ENCODE data around the gene SCNN1A. TPM values are rescaled to one million over a fixed set of nuclear protein-coding genes. Genes with fewer than 3 reads are reported as not detected.

SCNN1A gene
- total and polyA plus RNA-seq, 2 donors: 5.7 to 10.4 TPM

DNA sequence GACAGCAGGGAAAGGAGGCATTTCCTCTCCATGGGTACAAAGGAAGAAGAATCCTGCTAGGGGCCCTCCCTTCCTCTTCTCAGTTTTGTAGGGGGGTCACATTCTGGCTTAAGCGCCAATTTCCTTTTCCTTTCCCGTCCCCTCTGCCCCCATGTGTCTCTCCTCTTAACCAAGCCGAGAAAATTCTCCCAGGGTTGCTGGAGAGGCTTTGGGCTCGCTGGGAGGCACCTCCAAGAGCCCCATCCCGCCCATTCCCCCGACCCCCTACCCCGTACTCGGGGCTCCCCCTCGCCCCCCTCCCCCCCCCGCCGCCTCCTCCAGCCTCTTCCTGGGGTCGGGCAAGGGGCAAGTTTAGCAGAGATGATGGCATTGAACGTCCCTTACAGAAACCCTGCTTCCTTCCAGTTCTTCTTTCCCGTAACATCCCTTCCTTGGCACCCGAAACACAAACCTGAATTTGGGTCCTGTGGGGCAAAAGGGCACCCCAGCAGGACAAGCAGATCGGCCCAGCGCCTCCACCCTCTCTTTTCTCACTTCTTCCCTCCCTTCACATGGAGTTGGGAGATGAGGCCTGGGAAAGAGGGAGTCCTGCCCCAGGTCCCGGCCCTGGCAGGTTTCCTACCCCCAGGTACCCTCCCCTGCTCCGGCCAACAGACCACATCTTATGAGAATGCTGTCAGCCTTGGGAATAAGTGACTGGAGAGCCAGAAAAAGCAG lies 51.2 kb downstream of the SCNN1A start:
- no peaks in the 10 kb centered on the region for H3K4me1 ChIP-seq (ENCODE audit: insufficient read depth)
- DNase-seq (ENCODE audit: extremely low spot score): no peak
- 44% methylated on average over 19 of the region's 19 CpGs for WGBS
- peak overlapping the region; percentile 62 for H3K27ac ChIP-seq (ENCODE audit: low read depth)
- H3K36me3 ChIP-seq (ENCODE audit: insufficient read depth): no peaks in the 10 kb centered on the region
- no peak overlapping the region for H3K4me3 ChIP-seq (ENCODE audit: low read depth, low read length)

DNA sequence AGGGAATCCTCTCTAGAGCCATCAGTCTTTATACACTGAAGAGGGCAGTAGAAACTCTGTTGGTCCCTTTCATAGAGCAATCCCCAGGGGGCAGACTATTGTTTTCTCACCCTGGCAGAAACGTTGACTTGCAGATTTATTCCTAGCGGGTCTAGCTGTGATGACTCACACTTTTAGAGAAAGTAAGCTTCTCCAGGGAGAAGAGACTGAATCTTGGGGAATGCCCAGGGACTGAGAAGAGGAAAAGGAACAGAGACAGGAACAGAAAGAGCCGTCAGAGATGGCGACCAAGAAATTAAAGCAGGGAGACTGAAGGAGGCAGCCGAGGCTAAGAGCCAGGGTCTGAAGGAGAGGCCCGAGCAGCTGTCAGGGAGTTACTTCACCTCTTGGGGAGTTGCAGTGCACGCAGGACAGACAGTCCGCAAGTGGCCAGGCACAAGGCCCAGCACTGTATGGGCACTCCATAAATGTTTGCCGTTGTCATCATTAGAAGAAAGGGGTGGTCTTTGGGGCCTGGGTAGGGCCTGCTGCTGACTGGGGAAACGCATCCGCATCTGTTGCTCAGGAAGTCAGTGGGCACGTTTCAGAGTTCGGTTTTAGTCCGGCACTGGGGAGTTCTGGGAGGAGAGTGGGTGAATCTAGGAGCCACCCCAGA lies 51.9 kb downstream of the SCNN1A start:
- peak overlapping the region; percentile 11 for H3K4me3 ChIP-seq (ENCODE audit: low read depth, low read length)
- no peaks in the 10 kb centered on the region for H3K4me1 ChIP-seq (ENCODE audit: insufficient read depth)
- no peaks in the 10 kb centered on the region for H3K36me3 ChIP-seq (ENCODE audit: insufficient read depth)
- peak overlapping the region; percentile 62 for H3K27ac ChIP-seq (ENCODE audit: low read depth)
- 11% methylated on average over 14 of the region's 14 CpGs for WGBS
- DNase-seq (ENCODE audit: extremely low spot score): no peak

GRCh38 chr12:6322969-6323339 lies 52.4 kb downstream of the SCNN1A start:
- WGBS: 41% methylated on average over 2 of the region's 2 CpGs

DNA sequence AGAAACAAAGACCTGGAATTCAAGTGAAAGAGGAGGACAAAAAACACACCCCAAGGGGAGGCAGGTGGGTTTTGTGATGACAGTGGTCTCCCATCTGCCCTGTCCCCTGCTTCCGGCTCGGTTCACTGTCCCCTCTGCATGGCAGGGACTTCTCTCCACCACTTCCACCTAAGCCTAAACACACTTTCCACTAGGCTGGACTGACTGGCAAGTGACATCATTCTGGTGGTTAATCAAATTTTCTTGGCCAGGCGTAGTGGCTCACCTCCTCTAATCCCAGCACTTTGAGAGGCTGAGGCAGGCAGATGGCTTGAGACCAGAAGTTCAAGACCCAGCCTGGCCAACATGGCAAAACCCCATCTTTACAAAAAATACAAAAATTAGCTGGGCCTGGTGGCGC lies 53.0 kb downstream of the SCNN1A start:
- no peaks in the 10 kb centered on the region for H3K36me3 ChIP-seq (ENCODE audit: insufficient read depth)
- H3K4me1 ChIP-seq (ENCODE audit: insufficient read depth): no peaks in the 10 kb centered on the region
- DNase-seq (ENCODE audit: extremely low spot score): no peak
- H3K4me3 ChIP-seq (ENCODE audit: low read depth, low read length): no peak overlapping the region
- 88% methylated on average over 4 of the region's 4 CpGs for WGBS
- H3K27ac ChIP-seq (ENCODE audit: low read depth): no peak overlapping the region

More at GRCh38 chr12:6322969-6323339, 52.4 kb downstream of the SCNN1A start:
- Histone ChIP-seq H3K4me1 (ENCODE audit: insufficient read depth) (no peaks in the 10 kb centered on the region), H3K27ac (ENCODE audit: low read depth) (peak overlapping the region; percentile 29), H3K36me3 (ENCODE audit: insufficient read depth) (no peaks in the 10 kb centered on the region), H3K4me3 (ENCODE audit: low read depth, low read length) (no peak overlapping the region)
- DNase-seq (ENCODE audit: extremely low spot score): no peak

DNA sequence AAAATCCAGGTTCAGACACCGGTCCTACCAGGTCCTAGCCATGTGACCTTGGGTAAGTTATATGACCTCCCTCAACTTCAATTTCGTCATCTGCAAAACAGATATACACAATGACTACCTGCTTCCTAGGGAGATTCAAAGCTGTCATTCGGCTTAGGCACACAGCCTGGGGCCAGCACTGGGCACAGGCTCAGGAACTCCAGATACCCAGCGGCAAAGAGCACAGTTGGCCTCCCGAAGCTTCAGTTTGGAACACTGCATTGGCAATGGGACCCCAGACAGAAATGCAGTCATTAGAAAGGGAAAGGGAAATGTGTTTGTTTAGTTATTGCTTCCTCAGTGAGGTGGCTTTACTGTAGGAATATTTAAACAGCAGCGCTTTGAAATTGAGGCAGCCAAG lies 53.5 kb downstream of the SCNN1A start:
- Histone ChIP-seq H3K27ac (ENCODE audit: low read depth) (peak overlapping the region; percentile 14), H3K4me1 (ENCODE audit: insufficient read depth) (no peaks in the 10 kb centered on the region)
- WGBS: 85% methylated on average over 6 of the region's 6 CpGs

DNA sequence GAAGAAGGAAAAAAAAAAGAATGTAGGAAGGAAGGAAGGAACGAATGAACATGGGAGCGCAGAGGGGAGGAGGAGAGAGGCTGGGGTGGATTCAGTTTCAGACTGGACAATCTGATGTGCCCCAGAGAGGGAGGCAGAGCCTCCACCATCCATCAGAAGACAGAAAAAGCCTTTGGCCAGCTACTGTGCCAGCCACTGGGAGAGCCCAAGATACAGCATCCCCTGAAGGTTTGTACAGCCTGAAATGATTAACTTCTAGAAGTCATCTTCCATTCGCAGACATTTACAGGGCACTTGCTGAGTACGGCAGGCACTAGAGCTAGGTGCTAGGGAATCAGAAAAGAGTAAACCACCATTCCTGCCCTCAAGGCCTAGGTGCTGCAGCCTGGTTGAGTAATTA lies 55.9 kb downstream of the SCNN1A start:
- no peak for DNase-seq (ENCODE audit: extremely low spot score)
- WGBS: 91% methylated on average over 4 of the region's 4 CpGs
- no peaks in the 10 kb centered on the region for H3K4me1 ChIP-seq (ENCODE audit: insufficient read depth)
- H3K4me3 ChIP-seq (ENCODE audit: low read depth, low read length): no peak overlapping the region
- no peaks in the 10 kb centered on the region for H3K36me3 ChIP-seq (ENCODE audit: insufficient read depth)
- H3K27ac ChIP-seq (ENCODE audit: low read depth): no peak overlapping the region

More for the DNA sequence above, 53.5 kb downstream of the SCNN1A start:
- DNase-seq (ENCODE audit: extremely low spot score): no peak
- Histone ChIP-seq H3K4me3 (ENCODE audit: low read depth, low read length) (no peak overlapping the region), H3K36me3 (ENCODE audit: insufficient read depth) (no peaks in the 10 kb centered on the region)

DNA sequence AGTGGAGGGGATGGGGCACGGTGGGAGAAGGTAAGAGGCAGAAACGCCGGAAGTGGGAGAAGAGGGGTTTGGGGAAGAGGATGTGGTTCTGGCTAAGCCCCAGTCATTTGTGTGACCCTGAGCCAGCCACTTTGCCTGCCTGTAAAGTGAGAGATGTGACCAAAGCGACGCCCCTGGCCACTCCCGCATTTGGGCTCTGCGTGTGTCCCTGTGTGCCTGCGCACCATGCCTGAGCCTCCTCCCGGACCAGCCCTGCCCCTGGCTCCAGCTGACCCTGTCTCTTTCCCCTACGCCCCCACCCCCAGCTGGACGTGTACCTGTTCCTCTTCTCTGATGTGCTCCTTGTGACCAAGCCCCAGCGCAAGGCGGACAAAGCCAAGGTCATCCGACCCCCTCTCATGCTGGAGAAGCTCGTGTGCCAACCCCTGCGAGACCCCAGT lies 56.9 kb downstream of the SCNN1A start:
- WGBS: 90% methylated on average over 16 of the region's 16 CpGs
- Histone ChIP-seq H3K4me1 (ENCODE audit: insufficient read depth) (no peaks in the 10 kb centered on the region), H3K4me3 (ENCODE audit: low read depth, low read length) (no peak overlapping the region), H3K36me3 (ENCODE audit: insufficient read depth) (no peaks in the 10 kb centered on the region), H3K27ac (ENCODE audit: low read depth) (no peak overlapping the region)
- DNase-seq (ENCODE audit: extremely low spot score): no peak

- WGBS: 92% methylated on average over 21 of the region's 21 CpGs
- no peak overlapping the region for H3K27ac ChIP-seq (ENCODE audit: low read depth)
- no peak overlapping the region for H3K4me3 ChIP-seq (ENCODE audit: low read depth, low read length)
- no peaks in the 10 kb centered on the region for H3K36me3 ChIP-seq (ENCODE audit: insufficient read depth)
- DNase-seq (ENCODE audit: extremely low spot score): no peak
- H3K4me1 ChIP-seq (ENCODE audit: insufficient read depth): no peaks in the 10 kb centered on the region
Observed at GRCh38 chr12:6317693-6318439, 57.5 kb downstream of the SCNN1A start.

- WGBS: 83% methylated on average over 21 of the region's 21 CpGs
- DNase-seq (ENCODE audit: extremely low spot score): no peak
- Histone ChIP-seq H3K4me1 (ENCODE audit: insufficient read depth) (no peaks in the 10 kb centered on the region), H3K27ac (ENCODE audit: low read depth) (no peak overlapping the region), H3K4me3 (ENCODE audit: low read depth, low read length) (no peak overlapping the region), H3K36me3 (ENCODE audit: insufficient read depth) (no peaks in the 10 kb centered on the region)
Observed at GRCh38 chr12:6316921-6317692, 58.3 kb downstream of the SCNN1A start.

GRCh38 chr12:6315704-6316597 lies 59.4 kb downstream of the SCNN1A start:
- no peaks in the 10 kb centered on the region for H3K4me1 ChIP-seq (ENCODE audit: insufficient read depth)
- H3K27ac ChIP-seq (ENCODE audit: low read depth): no peak overlapping the region
- no peak for DNase-seq (ENCODE audit: extremely low spot score)
- H3K4me3 ChIP-seq (ENCODE audit: low read depth, low read length): no peak overlapping the region
- 93% methylated on average over 17 of the region's 17 CpGs for WGBS
- no peaks in the 10 kb centered on the region for H3K36me3 ChIP-seq (ENCODE audit: insufficient read depth)

DNA sequence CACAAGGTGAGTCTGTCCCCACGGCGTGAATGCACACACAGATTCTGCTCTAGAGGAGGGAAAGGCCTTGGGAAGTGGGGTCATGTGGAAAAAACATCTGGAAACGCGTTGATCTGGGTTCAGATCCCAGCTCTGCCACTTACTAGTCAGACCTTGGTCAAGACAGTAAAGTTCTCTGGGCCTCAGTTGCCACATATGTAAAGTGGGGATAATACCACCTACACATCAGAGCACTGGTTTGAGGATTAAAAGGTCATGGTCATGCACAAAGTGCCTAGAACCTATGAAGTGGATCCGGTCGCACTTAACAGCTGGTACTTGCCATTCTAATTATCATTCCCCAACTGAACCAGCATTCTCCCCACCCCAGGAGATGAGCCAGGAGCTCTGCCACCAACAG lies 60.2 kb downstream of the SCNN1A start:
- 95% methylated on average over 6 of the region's 6 CpGs for WGBS
- Histone ChIP-seq H3K27ac (ENCODE audit: low read depth) (no peak overlapping the region), H3K36me3 (ENCODE audit: insufficient read depth) (no peaks in the 10 kb centered on the region)

DNA sequence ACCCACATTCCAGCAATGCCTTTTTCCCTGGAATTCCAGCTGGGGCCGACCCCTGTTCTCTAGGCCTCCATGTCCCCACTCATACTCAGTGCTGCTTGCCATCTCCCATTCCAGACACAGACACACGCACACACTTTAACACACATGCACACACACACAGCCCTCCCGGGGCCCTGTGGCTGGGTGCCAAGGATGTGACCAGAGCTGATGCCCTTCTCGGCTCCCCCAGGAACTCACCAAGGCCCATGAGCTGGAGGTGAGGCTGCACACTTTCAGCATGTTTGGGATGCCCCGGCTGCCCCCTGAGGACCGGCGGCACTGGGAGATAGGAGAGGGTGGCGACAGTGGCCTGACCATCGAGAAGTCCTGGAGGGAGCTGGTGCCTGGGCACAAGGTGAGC lies 60.6 kb downstream of the SCNN1A start:
- no peak overlapping the region for H3K4me3 ChIP-seq (ENCODE audit: low read depth, low read length)
- H3K36me3 ChIP-seq (ENCODE audit: insufficient read depth): no peaks in the 10 kb centered on the region
- DNase-seq (ENCODE audit: extremely low spot score): no peak
- H3K27ac ChIP-seq (ENCODE audit: low read depth): no peak overlapping the region
- 78% methylated on average over 9 of the region's 9 CpGs for WGBS
- no peaks in the 10 kb centered on the region for H3K4me1 ChIP-seq (ENCODE audit: insufficient read depth)

More for the DNA sequence above, 60.2 kb downstream of the SCNN1A start:
- no peak for DNase-seq (ENCODE audit: extremely low spot score)
- no peaks in the 10 kb centered on the region for H3K4me1 ChIP-seq (ENCODE audit: insufficient read depth)
- H3K4me3 ChIP-seq (ENCODE audit: low read depth, low read length): no peak overlapping the region
